CD4-positive, alpha-beta T cell (primary cell): ENCODE results near the gene DEPDC5. TPM values are rescaled to one million over a fixed set of nuclear protein-coding genes. Genes with fewer than 3 reads are reported as not detected.

Experiments
- ATAC-seq: fragments of 200-7000 bp; cut with Tn5 transposase; one replicate; pipeline ENCODE4 v1.10.0; 2022; ENCODE audit warnings: mild to moderate bottlenecking; ENCODE audit not compliant: poor library complexity
- CTCF ChIA-PET: fragments of 350-600 bp; sonication (Branson Sonifier 250); formaldehyde crosslinking; loops from one replicate; lab custom pipeline; 2021; ENCODE audit warnings: antibody characterized with exemption, inconsistent platforms; lab: Charles Lee
- POLR2A ChIA-PET: fragments of 350-600 bp; sonication (Branson Sonifier 250); formaldehyde crosslinking; loops from one replicate; lab custom pipeline; 2021; ENCODE audit warnings: antibody characterized with exemption, inconsistent platforms; lab: Charles Lee
- DNase-seq, 14 experiments: peaks; one replicate each; pipeline ENCODE4 v3.0.0-alpha.2; 2013 to 2020; ENCODE audit warnings: mixed read lengths in 2 of 14
- H3K27ac ChIP-seq, 2 donors: one replicate each; pipeline versions ENCODE4 v1.5.1 to v1.7.0; 2013; ENCODE audit warnings: low read length in 2 of 2, low read depth in 1 of 2, mild to moderate bottlenecking in 1 of 2
- H3K27me3 ChIP-seq, 2 experiments: 1 replicate in 1 of 2; 2 replicates in 1 of 2; pipeline versions ENCODE4 v1.6.1 to v1.7.0; 2013; ENCODE audit warnings: low read length in 2 of 2, control low read depth in 1 of 2, mild to moderate bottlenecking in 1 of 2, moderate library complexity in 1 of 2; ENCODE audit not compliant: insufficient read depth in 2 of 2, control insufficient read depth in 1 of 2
- H3K36me3 ChIP-seq: one replicate; pipeline ENCODE4 v1.6.1; 2013; ENCODE audit warnings: low read length, control low read depth; ENCODE audit not compliant: insufficient read depth
- H3K4me1 ChIP-seq: one replicate; pipeline ENCODE4 v1.6.1; 2013; ENCODE audit warnings: low read length, control low read depth; ENCODE audit not compliant: insufficient read depth
- H3K4me3 ChIP-seq: one replicate; pipeline ENCODE4 v1.5.1; 2013; ENCODE audit warnings: mild to moderate bottlenecking, low read length, moderate library complexity
- H3K9me3 ChIP-seq, 2 experiments: 1 replicate in 1 of 2; 2 replicates in 1 of 2; pipeline versions ENCODE4 v1.6.1 to v1.7.0; 2013; ENCODE audit warnings: low read length in 2 of 2, mild to moderate bottlenecking in 2 of 2, control low read depth in 1 of 2, moderate library complexity in 1 of 2; ENCODE audit not compliant: control insufficient read depth in 1 of 2, insufficient read depth in 1 of 2
- H3K27ac Mint-ChIP-seq: one replicate; pipeline ENCODE4 v1.8.0; 2020; ENCODE audit warnings: mixed read lengths
- H3K27me3 Mint-ChIP-seq: one replicate; pipeline ENCODE4 v1.8.0; 2021; ENCODE audit warnings: mixed read lengths
- H3K36me3 Mint-ChIP-seq: one replicate; pipeline ENCODE4 v1.8.0; 2021; ENCODE audit warnings: low read depth, mixed read lengths
- H3K4me1 Mint-ChIP-seq: one replicate; pipeline ENCODE4 v1.8.0; 2021; ENCODE audit warnings: low read depth, mixed read lengths
- H3K4me3 Mint-ChIP-seq: one replicate; pipeline ENCODE4 v1.8.0; 2020; ENCODE audit warnings: mild to moderate bottlenecking, mixed read lengths
- H3K9me3 Mint-ChIP-seq: one replicate; pipeline ENCODE4 v1.8.0; 2020; ENCODE audit warnings: mixed read lengths
- CTCF ChIP-seq: fragments of 200-600 bp; IDR thresholded peaks from one replicate; pipeline ENCODE4 v1.8.0; 2022; ENCODE audit warnings: antibody characterized with exemption, mild to moderate bottlenecking
- intact Hi-C, 2 experiments: fragments of 100-400 bp; cut with DNase I in 1 of 2; cut with micrococcal nuclease in 1 of 2; formaldehyde crosslinking; loops; one replicate each; pipeline versions ENCODE4 v1.15.1 to v1.9.0; 2023 to 2025; cut with DNase I, micrococcal nuclease
- total RNA-seq, 174 experiments: library from RNA in 2 of 174; stranded (reverse) in 2 of 174; gene quantifications; one replicate each; pipeline ENCODE4 v1.2.3 and lab custom pipeline; 2021 to 2026

The DEPDC5 gene
- total RNA-seq, 2 experiments from 2014 or later: 32.9 to 36.6 TPM

GRCh38 chr22:31736458-31736857, 17.4 kb upstream of the DEPDC5 start:
- Histone ChIP-seq H3K27ac (no peak overlapping the region), H3K27me3 (no peaks in the 10 kb centered on the region), H3K9me3 (no peaks in the 10 kb centered on the region), H3K4me1 (peaks cover 6% of the 10 kb centered on the region), H3K36me3 (peaks cover 24% of the 10 kb centered on the region), H3K4me3 (no peak overlapping the region)
- Mint-ChIP-seq H3K9me3 (no peaks in the 10 kb centered on the region), H3K27me3 (no peaks in the 10 kb centered on the region), H3K27ac (no peak overlapping the region), H3K4me3 (no peak overlapping the region), H3K36me3 (peaks cover 48% of the 10 kb centered on the region), H3K4me1 (peaks cover 39% of the 10 kb centered on the region)
- intact Hi-C loops: no loop called here
- no peak for TF ChIP-seq CTCF
- CTCF ChIA-PET: interaction anchor here (0.7 to 1.2 kb wide), 2 partner anchors 10 to 12 kb away, joined by 3 read pairs; no protein-coding TSS in a partner anchor
- DNase-seq (no peak), ATAC-seq (no peak)
- POLR2A ChIA-PET: no interaction called here

- POLR2A ChIA-PET: interaction anchor here (0.6 to 0.9 kb wide), 2 partner anchors 13 to 490 kb away, joined by 3 read pairs; no protein-coding TSS in a partner anchor
- Histone ChIP-seq H3K4me3 (no peak overlapping the region), H3K9me3 (no peaks in the 10 kb centered on the region), H3K27ac (no peak overlapping the region), H3K27me3 (no peaks in the 10 kb centered on the region), H3K4me1 (peaks cover 7% of the 10 kb centered on the region), H3K36me3 (peaks cover 24% of the 10 kb centered on the region)
- H3K9me3 Mint-ChIP-seq: no peaks in the 10 kb centered on the region
- CTCF ChIA-PET: interaction anchor here (0.5 kb wide), 1 partner anchor 217 kb away, joined by 3 read pairs; no protein-coding TSS in a partner anchor
- no peak for TF ChIP-seq CTCF
- peak overlapping the region; percentile 40 for H3K4me3 Mint-ChIP-seq
- peak; percentile 61 for ATAC-seq
- peaks cover 58% of the 10 kb centered on the region for H3K36me3 Mint-ChIP-seq
- peaks cover 49% of the 10 kb centered on the region for H3K4me1 Mint-ChIP-seq
- no peaks in the 10 kb centered on the region for H3K27me3 Mint-ChIP-seq
- peak overlapping the region; percentile 80 for H3K27ac Mint-ChIP-seq
- intact Hi-C loops: no loop called here
- DNase-seq: no peak
Measured at GRCh38 chr22:31737932-31738331, 15.9 kb upstream of the DEPDC5 start.

- POLR2A ChIA-PET: interaction anchor here (0.9 kb wide), 1 partner anchor 12 kb away, joined by 3 read pairs; no protein-coding TSS in a partner anchor
Measured at GRCh38 chr22:31738566-31738965, 15.3 kb upstream of the DEPDC5 start.

More at GRCh38 chr22:31738566-31738965, 15.3 kb upstream of the DEPDC5 start:
- Mint-ChIP-seq H3K4me1 (peaks cover 47% of the 10 kb centered on the region), H3K4me3 (no peak overlapping the region), H3K27me3 (no peaks in the 10 kb centered on the region), H3K36me3 (peaks cover 56% of the 10 kb centered on the region), H3K9me3 (no peaks in the 10 kb centered on the region), H3K27ac (peak overlapping the region; percentile 80)
- intact Hi-C loops: no loop called here
- H3K4me1 ChIP-seq: peaks cover 7% of the 10 kb centered on the region
- no peak overlapping the region for H3K27ac ChIP-seq
- H3K36me3 ChIP-seq: peaks cover 25% of the 10 kb centered on the region
- ATAC-seq (no peak), DNase-seq (no peak)
- CTCF ChIA-PET: no interaction called here
- H3K4me3 ChIP-seq: no peak overlapping the region
- H3K27me3 ChIP-seq: no peaks in the 10 kb centered on the region
- H3K9me3 ChIP-seq: no peaks in the 10 kb centered on the region
- no peak for TF ChIP-seq CTCF
